Choroid plexus epithelial cell (primary cell): ENCODE data around the gene ACTR10.
"Not testable (repeated sequence)": the region's sequence is repeated elsewhere in the genome, so short reads cannot be mapped to it uniquely, and the experiment has no call there.

ENCODE experiments used
- DNase-seq: peaks from one replicate; pipeline ENCODE4 v3.0.0-alpha.2; 2010; ENCODE audit warnings: low read depth
- H3K4me3 ChIP-seq: 2 replicates; pipeline ENCODE4 v1.5.1; 2011; ENCODE audit warnings: low read depth, mild to moderate bottlenecking, control low read depth, low read length, moderate library complexity
- CTCF ChIP-seq: conservative IDR thresholded peaks from 2 replicates; pipeline ENCODE4 v1.5.1; 2011; ENCODE audit warnings: low read depth, mild to moderate bottlenecking, control low read depth, inconsistent platforms, low read length, moderate library complexity

The ACTR10 gene

GRCh38 chr14:58243790-58244555, 44.0 kb downstream of the ACTR10 start:
- peak overlapping the region; percentile 99 for H3K4me3 ChIP-seq
- peak; percentile 19 for DNase-seq
- TF ChIP-seq CTCF: no peak

DNA sequence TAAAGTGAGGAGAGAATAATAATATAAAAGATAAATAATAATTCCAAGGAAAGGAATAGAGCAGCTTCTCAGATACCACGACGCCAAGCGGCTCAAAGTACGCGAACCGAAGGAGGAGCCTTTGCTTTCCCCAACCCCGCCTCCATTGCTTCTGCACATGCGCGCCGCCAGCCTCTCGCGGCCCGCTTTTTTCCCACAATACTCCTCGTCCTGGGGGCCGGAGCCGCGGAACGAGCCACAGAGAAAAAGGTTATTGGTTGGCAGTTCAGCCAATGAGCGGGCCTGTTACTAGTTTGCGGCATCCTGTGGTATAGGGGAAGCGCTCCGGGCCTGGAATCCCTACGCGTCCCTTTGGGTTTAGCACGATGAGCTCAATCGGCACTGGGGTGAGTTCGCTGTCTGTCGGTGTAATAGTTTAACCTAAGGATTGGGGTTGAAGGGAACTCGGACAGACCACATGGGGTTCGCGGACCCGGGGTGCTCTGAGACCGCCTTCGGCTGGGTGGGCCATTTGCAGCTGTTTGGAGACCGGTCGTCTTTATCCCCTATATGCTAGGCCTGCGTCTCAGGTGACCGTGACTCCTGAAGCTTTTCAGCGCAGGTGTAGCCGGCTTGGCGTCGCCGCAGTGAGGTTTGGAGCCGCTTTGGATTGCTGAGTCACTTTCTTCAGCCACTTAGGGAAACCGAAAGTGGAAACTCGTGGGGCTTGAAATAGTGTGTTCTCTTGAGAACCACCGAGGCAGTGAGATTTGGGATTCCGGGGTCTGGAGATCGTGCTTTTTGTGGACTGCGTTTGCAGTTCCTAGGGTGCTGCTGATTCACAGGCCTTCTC, 44.8 kb downstream of the ACTR10 start, which contains the start of gene PSMA3:
PSMA3 (plus strand) TSS at position 288 of the 832 bp plus-strand sequence; CDS start at position 366, 78 bp downstream.
- H3K4me3 ChIP-seq: peak within 1 kb of the TSS; percentile 99
- peak; percentile 5 for TF ChIP-seq CTCF
- DNase-seq: peak; percentile 98

DNA sequence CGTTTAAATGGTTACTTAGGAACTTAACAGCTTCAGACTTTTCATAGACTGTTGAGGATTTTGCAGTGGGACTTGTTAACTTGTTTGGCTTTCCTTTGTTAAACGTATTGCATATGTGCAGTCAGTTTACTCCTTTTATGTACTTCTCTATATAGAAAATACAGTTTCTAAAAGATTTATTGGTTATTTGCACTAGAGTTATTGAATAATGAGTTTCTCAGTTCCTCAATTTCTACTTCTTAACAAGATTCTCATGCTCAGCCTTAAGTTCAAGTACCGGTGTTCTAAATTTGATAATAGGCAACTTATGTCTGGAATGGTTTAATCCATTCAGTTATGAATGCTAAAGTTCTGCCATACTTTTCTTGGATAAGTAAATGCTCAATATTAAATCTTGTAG, 45.6 kb downstream of the ACTR10 start:
- H3K4me3 ChIP-seq: peak overlapping the region; percentile 99
- no peak for DNase-seq
- no peak for TF ChIP-seq CTCF

DNA sequence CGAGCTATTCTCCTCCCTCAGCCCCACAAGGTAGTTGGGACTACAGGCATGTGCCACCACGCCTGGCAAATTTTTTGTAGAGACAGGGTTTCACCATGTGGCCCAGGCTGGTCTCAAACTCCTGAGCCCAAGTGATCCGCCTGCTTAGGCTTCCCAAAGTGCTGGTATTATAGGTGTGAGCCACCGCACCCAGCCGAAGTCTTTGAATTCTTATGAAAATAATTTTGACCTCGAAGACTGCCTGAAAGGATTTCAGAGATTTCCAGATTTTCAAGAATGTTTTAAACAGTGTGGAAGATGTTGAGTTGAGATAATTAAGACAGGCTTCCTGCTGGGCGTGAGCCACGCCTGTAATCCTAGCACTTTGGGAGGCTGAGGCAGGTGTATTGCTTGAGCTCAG, 49.7 kb downstream of the ACTR10 start:
- H3K4me3 ChIP-seq: no peak overlapping the region
- TF ChIP-seq CTCF: no peak
- no peak for DNase-seq

DNA sequence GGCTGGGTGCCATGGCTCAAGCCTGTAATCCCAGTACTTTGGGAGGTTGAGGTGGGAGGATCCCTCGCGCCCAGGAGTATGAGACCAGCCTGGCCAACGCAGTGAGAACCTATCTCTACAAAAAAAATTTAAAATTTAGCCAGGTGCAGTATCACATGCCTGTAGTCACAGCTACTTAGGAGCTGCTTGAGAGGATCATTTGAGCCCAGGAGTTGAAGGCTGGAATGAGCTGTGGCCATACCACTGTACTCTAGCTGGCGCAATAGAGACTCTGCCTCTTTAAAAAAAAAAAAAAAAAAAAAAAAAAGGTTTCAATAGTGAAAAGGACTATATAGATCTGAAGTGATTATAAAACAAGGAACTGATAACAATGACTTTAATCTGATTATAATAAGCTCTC, 58.2 kb downstream of the ACTR10 start:
- peak; percentile 15 for DNase-seq
- peak; percentile 24 for TF ChIP-seq CTCF
- H3K4me3 ChIP-seq: no peak overlapping the region

GRCh38 chr14:58262005-58262404, 62.1 kb downstream of the ACTR10 start:
- H3K4me3 ChIP-seq, DNase-seq: not testable (repeated sequence)

GRCh38 chr14:58265401-58265800, 65.5 kb downstream of the ACTR10 start:
- DNase-seq: no peak
- TF ChIP-seq CTCF: no peak
- H3K4me3 ChIP-seq: no peak overlapping the region
